HG03045 (cell line): Measurements from ENCODE around the gene ANO2.

ENCODE experiments used
- ATAC-seq: cut with Tn5 transposase; IDR thresholded peaks from one replicate; pipeline ENCODE4 v1.9.1; 2021; ENCODE audit warnings: mild to moderate bottlenecking, moderate library complexity; ENCODE audit not compliant: unreplicated experiment

Gene ANO2

DNA sequence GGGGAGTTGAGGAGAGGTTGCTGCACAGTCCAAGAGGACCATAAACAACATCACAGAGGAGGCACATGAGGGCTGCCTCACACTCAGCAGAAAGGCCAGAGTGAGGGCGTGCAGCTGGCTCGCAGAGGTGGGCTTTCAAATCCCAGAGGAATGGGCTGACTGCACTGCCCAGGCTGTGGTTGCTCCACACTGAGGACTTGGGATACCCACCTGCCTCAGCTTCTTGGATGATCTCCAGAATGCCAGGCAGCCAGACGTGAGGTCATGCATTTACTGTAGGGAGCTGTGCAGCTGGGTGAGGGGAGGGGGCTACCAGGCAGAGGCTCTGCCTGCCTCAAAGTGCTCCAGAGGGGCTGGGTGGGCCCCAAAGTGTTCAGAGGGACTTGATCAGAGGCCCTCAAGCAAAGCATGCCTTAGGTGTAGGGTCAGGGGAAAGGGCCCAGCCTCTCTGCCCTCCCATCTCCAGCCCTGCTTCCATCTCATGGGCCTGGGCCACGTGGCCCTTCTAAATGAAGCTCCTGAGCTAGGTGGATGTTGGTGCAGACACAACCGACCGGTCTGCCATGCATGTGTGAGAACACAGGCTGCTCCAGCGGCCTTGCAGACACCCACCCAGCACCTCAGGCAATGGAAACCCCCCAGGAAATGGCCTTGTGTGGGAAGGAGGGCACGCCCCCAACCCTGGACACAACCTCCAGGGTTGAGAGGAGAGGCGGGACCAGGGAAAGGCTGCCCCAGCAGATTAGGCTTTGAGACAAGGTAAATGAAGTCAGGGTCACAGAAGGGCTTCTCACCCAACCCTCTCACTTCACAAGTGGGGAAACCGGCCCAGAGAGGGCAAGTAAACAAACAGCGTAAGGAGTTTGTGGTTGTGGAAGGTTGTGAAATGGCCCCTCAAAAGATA is 422.4 kb downstream of the ANO2 start:
- no peak for ATAC-seq

DNA sequence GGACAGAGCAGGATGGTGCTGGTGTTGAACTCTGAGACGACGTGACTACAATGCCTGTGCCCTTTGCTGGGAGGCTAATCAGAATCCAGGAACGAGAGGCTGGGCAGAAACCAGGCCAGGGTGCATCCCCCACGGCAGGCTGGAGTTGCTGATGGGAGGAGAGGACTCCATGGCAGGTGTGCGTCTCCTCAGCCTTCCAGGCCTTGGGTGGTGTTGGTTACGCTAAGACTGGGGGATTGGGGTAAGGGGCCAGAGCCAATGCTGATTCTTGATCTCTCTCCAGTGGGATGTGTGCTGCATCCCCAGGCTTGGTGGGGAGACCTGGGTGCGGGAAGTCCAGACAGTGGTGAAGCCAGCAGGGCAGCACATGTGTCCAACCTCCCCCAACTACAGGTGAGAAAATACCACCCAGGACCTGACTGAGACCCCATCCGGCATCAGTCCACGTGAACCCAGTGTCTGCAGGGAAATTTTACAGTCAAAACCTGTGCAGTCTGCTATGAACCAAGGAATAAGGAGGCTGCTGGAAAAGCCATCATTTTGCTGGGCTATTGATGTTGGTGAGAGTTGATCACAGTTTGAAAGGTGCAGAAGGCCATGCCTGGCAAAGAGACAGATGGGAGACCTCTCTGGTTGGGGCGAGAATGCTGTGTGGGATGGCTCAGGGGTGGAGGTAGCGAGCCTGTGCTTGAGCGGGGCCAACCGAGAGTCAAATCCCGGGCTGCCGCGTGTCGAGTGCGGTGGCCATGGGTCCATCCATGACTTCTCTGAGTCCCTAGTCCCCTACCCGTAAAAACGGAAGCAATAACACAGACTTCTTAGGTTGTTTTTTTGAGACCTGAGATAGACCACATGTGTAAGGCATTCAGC is 423.4 kb downstream of the ANO2 start:
- ATAC-seq: no peak

DNA sequence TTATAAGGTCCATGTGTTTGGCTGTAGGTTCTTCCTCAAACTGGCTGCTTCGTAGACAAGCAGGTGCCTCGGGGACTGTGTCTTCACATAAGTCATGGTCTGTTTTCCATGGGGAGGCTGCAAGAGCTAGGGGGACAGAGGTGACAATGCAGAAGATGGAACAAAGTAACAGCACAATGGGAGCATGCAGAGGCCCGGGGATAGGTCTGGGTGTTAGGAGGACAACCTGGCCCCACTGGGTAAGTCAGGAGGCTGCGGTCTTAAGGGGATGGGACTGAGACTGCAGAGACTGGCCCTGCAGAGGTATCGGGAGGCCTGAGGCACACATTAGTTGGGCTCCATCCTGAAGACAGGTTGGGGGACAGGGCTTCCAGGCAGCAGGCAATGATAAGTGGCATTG is 424.2 kb downstream of the ANO2 start:
- ATAC-seq: no peak

DNA sequence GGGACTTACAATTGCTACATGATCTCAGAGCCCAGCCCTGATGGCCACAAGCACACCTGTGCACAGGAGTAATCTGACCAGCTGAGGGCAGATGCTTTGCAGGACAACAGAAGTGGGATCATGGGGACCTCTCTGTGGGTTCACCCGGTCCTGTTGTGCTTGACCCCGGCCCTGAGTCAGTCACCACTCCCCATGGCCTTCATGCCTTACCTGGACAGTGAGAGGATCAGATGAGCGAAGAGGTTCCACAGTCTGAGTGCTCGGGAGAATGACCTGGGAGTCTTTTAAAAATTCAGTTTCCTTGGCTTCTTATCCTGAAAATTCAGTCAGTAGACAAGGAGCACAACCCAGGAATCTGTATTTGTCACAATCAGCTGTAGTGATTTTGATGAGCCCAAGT is 425.0 kb downstream of the ANO2 start:
- no peak for ATAC-seq

DNA sequence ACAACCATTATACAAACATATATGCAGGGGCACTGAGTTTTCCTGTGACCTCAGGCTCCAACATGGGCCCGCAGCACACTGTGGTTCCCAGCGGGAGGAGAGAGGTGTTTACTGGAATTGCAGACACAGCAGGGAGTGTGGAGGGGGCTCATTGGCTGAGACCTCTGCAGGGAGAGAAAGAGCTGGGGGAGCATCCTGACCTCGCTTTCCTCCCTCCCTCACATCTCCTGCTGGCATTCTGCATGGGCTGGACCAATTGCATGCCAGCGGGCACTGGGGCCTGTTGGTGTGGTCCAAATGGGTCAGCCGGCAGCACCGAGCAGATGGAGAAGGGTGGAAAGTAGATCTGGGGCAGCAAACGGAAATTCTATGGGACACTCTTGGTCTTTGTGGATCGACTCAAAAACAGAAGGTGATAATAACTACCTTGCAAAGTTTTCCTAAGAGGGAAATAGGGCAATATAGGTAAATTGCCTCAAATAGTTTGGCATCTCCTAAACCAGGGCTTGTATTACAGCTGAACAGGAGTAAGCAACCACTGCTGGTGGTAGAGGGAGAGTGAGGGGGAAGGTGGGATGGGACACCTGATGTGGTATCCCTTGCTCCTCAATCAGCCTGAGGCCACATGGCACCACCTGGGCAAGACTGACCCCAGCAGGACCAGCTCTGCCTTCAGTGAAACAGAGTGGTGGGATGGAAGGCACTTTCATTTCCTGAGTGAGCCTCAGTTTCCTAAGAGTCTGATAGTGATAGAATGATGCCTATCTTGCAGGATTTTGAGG is 426.3 kb downstream of the ANO2 start:
- ATAC-seq: no peak

DNA sequence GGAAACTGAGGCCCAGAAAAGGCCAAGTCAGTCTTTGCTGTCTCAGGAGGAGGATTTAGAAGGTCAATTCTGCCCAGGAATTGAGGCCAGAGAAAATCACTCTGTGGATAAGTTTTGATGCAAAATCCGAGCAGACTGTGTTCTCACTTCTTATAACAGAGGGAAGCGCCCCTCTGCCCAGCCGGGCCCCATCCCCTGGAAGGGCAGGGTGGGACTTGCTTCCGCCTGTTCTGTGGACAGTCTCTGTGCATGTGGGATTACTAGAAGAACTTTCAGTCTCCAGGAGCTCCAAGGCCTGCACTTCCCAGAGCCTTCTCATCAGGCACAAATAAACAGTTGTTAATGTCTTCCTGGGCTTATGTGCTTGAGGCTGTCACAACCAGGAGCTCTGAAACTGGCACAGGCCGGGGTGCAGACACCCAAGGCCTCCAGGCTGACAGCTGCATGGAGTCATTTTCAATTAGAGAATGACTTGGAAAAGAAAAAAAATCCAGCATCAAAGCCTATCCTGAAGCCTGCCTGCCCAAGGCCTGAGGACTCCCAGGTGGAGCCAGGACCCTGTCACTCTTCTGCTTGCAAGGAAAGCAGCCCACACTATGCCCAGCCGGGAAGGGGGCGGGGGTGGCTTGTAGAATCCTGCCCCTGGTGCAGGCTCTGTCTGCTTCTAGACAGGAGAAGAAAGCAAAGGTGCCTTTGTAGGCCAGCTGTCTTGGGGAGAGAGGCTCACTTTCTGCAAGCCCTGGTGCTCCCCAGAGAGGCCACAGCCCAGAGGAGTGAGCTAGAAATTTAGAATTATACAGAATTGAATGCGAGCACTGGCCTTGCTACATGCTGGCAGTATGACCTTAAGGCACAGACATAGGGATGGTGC is 428.5 kb downstream of the ANO2 start:
- no peak for ATAC-seq

DNA sequence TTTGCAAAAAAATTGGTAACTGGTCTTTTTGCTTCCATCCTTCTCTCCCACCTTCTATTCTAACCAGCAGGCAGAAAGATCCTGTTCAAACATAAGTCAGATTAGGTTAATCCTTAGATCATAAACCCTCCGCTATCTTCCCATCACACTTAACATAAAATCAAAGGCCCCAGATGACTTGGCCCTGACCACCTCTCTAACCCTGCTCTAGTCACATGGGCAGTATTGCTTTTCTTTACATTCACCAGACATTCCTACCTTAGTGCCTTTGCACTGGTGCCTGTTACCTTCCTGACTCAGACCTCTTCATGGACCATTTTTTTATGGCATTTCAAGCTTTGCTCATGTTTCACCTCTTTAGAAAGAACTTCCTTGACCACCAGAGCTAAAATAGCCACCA is 429.6 kb downstream of the ANO2 start:
- no peak for ATAC-seq

DNA sequence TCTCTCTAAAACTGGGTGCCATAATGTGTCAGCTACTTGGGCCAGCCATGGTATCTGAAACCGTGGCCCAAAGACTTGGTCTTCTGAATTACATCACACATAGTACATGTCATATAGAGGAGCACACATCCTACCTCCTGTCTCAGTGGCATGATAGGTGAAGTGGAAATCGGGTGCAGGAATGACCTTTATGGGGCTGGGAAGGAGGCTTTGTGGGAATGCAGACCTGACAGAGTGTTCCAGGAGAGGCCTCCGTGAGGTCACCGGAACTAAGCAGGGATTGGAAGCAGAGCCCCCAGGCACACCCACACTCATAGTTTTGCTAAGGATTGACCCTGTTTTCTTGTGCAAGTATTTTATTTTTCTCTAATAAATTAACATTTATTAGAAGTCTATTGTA is 430.5 kb downstream of the ANO2 start:
- ATAC-seq: no peak

DNA sequence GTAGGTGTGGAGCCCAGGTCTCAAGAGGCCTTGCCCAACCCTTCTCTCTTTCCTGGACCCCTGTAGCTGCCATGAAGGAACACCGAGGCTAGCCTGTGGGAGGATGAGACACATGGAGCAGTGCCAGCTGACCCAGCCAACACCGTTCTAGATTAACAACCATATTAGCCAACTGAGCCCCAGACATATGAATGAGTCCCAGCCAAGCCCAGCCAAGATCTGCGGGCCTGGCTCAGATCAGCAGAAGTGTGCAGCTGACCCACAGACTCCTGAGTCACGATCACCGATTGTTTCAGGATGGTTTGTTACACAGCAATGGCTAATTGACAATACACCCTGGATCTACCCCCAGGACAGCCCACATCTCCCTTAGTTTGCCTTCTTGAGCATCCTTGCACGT is 431.0 kb downstream of the ANO2 start:
- no peak for ATAC-seq

DNA sequence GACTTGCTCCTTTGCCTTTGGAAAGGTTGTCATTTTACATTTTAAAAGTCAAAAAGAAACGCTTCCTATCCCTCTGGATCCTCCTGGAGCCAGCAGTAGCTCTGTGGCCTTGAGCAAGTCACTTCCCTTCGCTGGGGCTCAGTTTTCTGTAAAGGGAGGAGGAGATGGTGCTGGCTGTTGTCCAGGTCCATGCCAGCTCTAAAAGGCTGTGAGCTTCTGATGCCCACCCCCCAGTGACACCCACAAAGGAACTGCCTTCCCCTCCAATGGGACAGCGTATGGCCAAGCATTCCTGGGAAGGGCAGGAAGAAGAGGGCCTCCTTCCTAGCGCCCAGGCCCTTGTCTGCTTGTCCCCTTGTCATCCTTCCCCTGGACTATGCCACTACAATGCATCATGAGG is 431.7 kb downstream of the ANO2 start:
- no peak for ATAC-seq
